Islet of Langerhans (tissue), 1 donor: ENCODE results near the gene FSD1L.
"Not testable (repeated sequence)": the region's sequence is repeated elsewhere in the genome, so short reads cannot be mapped to it uniquely, and the experiment has no call there.

Source experiments
- FAIRE-seq: peaks from one replicate; lab custom pipeline; 2011; peaks lifted over from hg19 to GRCh38; lab: Jason Lieb, UNC

Gene FSD1L

GRCh38 chr9:105572455-105572854 lies 124.6 kb downstream of the FSD1L start:
- no peak for FAIRE-seq

DNA sequence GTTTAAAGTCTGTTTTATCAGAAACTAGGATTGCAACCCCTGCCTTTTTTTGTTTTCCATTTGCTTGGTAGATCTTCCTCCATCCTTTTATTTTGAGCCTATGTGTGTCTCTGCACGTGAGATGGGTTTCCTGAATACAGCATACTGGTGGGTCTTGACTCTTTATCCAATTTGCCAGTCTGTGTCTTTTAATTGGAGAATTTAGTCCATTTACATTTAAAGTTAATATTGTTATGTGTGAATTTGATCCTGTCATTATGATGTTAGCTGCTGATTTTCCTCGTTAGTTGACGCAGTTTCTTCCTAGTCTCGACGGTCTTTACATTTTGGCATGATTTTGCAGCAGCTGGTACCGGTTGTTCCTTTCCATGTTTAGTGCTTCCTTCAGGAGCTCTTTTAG lies 132.1 kb downstream of the FSD1L start:
- FAIRE-seq, result not testable (repeated sequence)

- FAIRE-seq, result not testable (repeated sequence)
These were observed 133.7 kb downstream of the FSD1L start for GRCh38 chr9:105581550-105581949.

GRCh38 chr9:105593145-105593544 lies 145.3 kb downstream of the FSD1L start:
- FAIRE-seq, result no peak
